NCI-H2196 treated with DMSO at 0.1 percent for 48 hours (cell line): ENCODE measurements around the gene RIMKLA.

Source experiments
- DNase-seq: peaks from one replicate; lab custom pipeline; 2025; ENCODE audit not compliant: unreplicated experiment; lab: John Stamatoyannopoulos, UW

The RIMKLA gene

GRCh38 chr1:42424201-42424600, 43.6 kb downstream of the RIMKLA start:
- no peak for DNase-seq

GRCh38 chr1:42427240-42427639, 46.6 kb downstream of the RIMKLA start:
- no peak for DNase-seq

GRCh38 chr1:42429603-42430002, 49.0 kb downstream of the RIMKLA start:
- DNase-seq: no peak

GRCh38 chr1:42430286-42431135, 49.9 kb downstream of the RIMKLA start:
- no peak for DNase-seq

- DNase-seq: no peak
These were observed 50.9 kb downstream of the RIMKLA start for GRCh38 chr1:42431514-42431913.

GRCh38 chr1:42432714-42433113, 52.1 kb downstream of the RIMKLA start:
- DNase-seq: no peak

- DNase-seq: no peak
These were observed 52.8 kb downstream of the RIMKLA start for GRCh38 chr1:42433369-42433768.

- DNase-seq: no peak
These were observed 53.7 kb downstream of the RIMKLA start for GRCh38 chr1:42434340-42434739.

- no peak for DNase-seq
These were observed 59.3 kb downstream of the RIMKLA start for GRCh38 chr1:42439940-42440339.

GRCh38 chr1:42442662-42443061, 62.1 kb downstream of the RIMKLA start:
- DNase-seq: no peak

GRCh38 chr1:42449256-42449655, 68.7 kb downstream of the RIMKLA start:
- DNase-seq: no peak

- no peak for DNase-seq
These were observed 69.5 kb downstream of the RIMKLA start for GRCh38 chr1:42450061-42450460.

GRCh38 chr1:42453386-42453785, 72.8 kb downstream of the RIMKLA start:
- DNase-seq: no peak

- no peak for DNase-seq
These were observed 73.8 kb downstream of the RIMKLA start for GRCh38 chr1:42454403-42454802.

- peak; percentile 77 for DNase-seq
These were observed 75.6 kb downstream of the RIMKLA start, which contains the start of the genes PPCS and ZMYND12 for GRCh38 chr1:42456010-42456753. Gene PPCS (plus strand): TSS chr1:42456543. CDS start chr1:42456566, 23 bp downstream. Gene ZMYND12 (minus strand): TSS chr1:42456022. CDS start chr1:42455997, 25 bp downstream.

GRCh38 chr1:42456754-42457089, 76.1 kb downstream of the RIMKLA start:
- peak; percentile 52 for DNase-seq

- DNase-seq: no peak
These were observed 80.6 kb downstream of the RIMKLA start for GRCh38 chr1:42461196-42461595.

GRCh38 chr1:42462828-42463763, 82.5 kb downstream of the RIMKLA start, which contains the start of gene CCDC30:
Gene CCDC30 (plus strand): TSS chr1:42463286. CDS start chr1:42480552, 17,266 bp downstream.
- peak; percentile 98 for DNase-seq

GRCh38 chr1:42463921-42464320, 83.3 kb downstream of the RIMKLA start:
- no peak for DNase-seq

- no peak for DNase-seq
These were observed 85.4 kb downstream of the RIMKLA start for GRCh38 chr1:42466030-42466429.

- no peak for DNase-seq
These were observed 89.1 kb downstream of the RIMKLA start for GRCh38 chr1:42469727-42470126.
